GM23338 (cell line): ENCODE measurements around the gene PGGT1B. TPM values are rescaled to one million over a fixed set of nuclear protein-coding genes. Genes with fewer than 3 reads are reported as not detected.

Experiments used
- ATAC-seq: fragments of 200-7000 bp; cut with Tn5 transposase; 3 replicates; pipeline ENCODE4 v1.9.1; 2020
- DNase-seq: peaks from one replicate; pipeline ENCODE4 v3.0.0-alpha.2; 2015; ENCODE audit warnings: low spot score
- H2AFZ ChIP-seq: fragments of 200-600 bp; sonication (generic); 2 replicates; pipeline ENCODE4 v1.8.0; 2016; ENCODE audit warnings: antibody characterized with exemption, mild to moderate bottlenecking, moderate library complexity
- H3F3A ChIP-seq: fragments of 200-600 bp; sonication (generic); replicated peaks from 2 replicates; pipeline ENCODE4 v1.8.0; 2017; ENCODE audit warnings: antibody characterized with exemption, mixed run types, low read depth
- H3K27ac ChIP-seq: fragments of 200-600 bp; sonication (generic); 2 replicates; pipeline ENCODE4 v1.6.1; 2016; ENCODE audit warnings: low read depth
- H3K27me3 ChIP-seq: fragments of 200-600 bp; sonication (generic); 2 replicates; pipeline ENCODE4 v1.8.0; 2016; ENCODE audit warnings: mild to moderate bottlenecking, mixed run types, moderate library complexity; ENCODE audit not compliant: insufficient read depth
- H3K36me3 ChIP-seq: fragments of 200-600 bp; sonication (generic); 2 replicates; pipeline ENCODE4 v1.8.0; 2016; ENCODE audit warnings: mild to moderate bottlenecking; ENCODE audit not compliant: insufficient read depth
- H3K4me1 ChIP-seq: fragments of 200-600 bp; sonication (generic); 2 replicates; pipeline ENCODE4 v1.8.0; 2016; ENCODE audit warnings: mild to moderate bottlenecking, moderate library complexity; ENCODE audit not compliant: insufficient read depth
- H3K4me2 ChIP-seq: fragments of 200-600 bp; sonication (generic); 2 replicates; pipeline ENCODE4 v1.7.1; 2017; ENCODE audit warnings: mixed run types
- H3K4me3 ChIP-seq: fragments of 200-600 bp; sonication (generic); 2 replicates; pipeline ENCODE4 v1.6.1; 2016; ENCODE audit warnings: mixed run types
- H3K79me2 ChIP-seq: fragments of 200-600 bp; sonication (generic); replicated peaks from 2 replicates; pipeline ENCODE4 v1.8.0; 2017; ENCODE audit warnings: mild to moderate bottlenecking; ENCODE audit not compliant: insufficient read depth
- H3K9me2 ChIP-seq: fragments of 200-600 bp; sonication (generic); 2 replicates; pipeline ENCODE4 v1.8.0; 2017; ENCODE audit not compliant: insufficient read depth
- H4K20me1 ChIP-seq: fragments of 200-600 bp; sonication (generic); replicated peaks from 2 replicates; pipeline ENCODE4 v1.8.0; 2017; ENCODE audit warnings: mild to moderate bottlenecking; ENCODE audit not compliant: insufficient read depth
- H3K27ac Mint-ChIP-seq: 2 replicates; pipeline ENCODE4 v1.8.0; 2020; ENCODE audit warnings: inconsistent platforms, mild to moderate bottlenecking, moderate library complexity, mixed read lengths
- H3K27me3 Mint-ChIP-seq: 3 replicates; pipeline ENCODE4 v1.8.0; 2022; ENCODE audit warnings: low read depth, mild to moderate bottlenecking, moderate library complexity, mixed read lengths, inconsistent platforms; ENCODE audit not compliant: insufficient read depth, poor library complexity
- H3K36me3 Mint-ChIP-seq: 3 replicates; pipeline ENCODE4 v1.8.0; 2021; ENCODE audit warnings: low read depth, mild to moderate bottlenecking, inconsistent platforms, moderate library complexity, mixed read lengths
- H3K4me1 Mint-ChIP-seq: 3 replicates; pipeline ENCODE4 v1.8.0; 2020; ENCODE audit warnings: mild to moderate bottlenecking, inconsistent platforms, mixed read lengths
- H3K4me3 Mint-ChIP-seq: 3 replicates; pipeline ENCODE4 v1.8.0; 2021; ENCODE audit warnings: moderate library complexity, mild to moderate bottlenecking, inconsistent platforms, mixed read lengths
- H3K9me3 Mint-ChIP-seq: 3 replicates; pipeline ENCODE4 v1.8.0; 2020; ENCODE audit warnings: moderate library complexity, mild to moderate bottlenecking, inconsistent platforms, mixed read lengths
- CREB1 ChIP-seq: fragments of 250-450 bp; sonication (Bioruptor Pico); IDR thresholded peaks from 2 replicates; pipeline ENCODE4 v1.5.0; 2020; ENCODE audit warnings: low read depth, mild to moderate bottlenecking, moderate library complexity
- CTCF ChIP-seq, 2 experiments: fragments of 200-600 bp in 1 of 2; sonication (generic) in 1 of 2; conservative IDR thresholded peaks; 2 replicates each; pipeline versions ENCODE4 v1.5.1 to v1.6.1; 2016 to 2017; ENCODE audit warnings: antibody characterized with exemption in 2 of 2, low read depth in 2 of 2, mild to moderate bottlenecking in 2 of 2, moderate library complexity in 1 of 2
- EZH2 ChIP-seq: fragments of 200-600 bp; sonication (generic); IDR thresholded peaks from one replicate; pipeline ENCODE4 v1.8.0; 2017; ENCODE audit warnings: antibody characterized with exemption, mild to moderate bottlenecking, low read depth; ENCODE audit not compliant: unreplicated experiment
- EZH2phosphoT487 ChIP-seq: fragments of 200-600 bp; sonication (generic); IDR thresholded peaks from one replicate; pipeline ENCODE4 v1.8.1; 2018; ENCODE audit warnings: antibody characterized with exemption; ENCODE audit not compliant: unreplicated experiment
- JUNB ChIP-seq: IDR thresholded peaks from one replicate; pipeline ENCODE4 v1.6.1; 2016; ENCODE audit warnings: antibody characterized with exemption; ENCODE audit not compliant: unreplicated experiment
- NANOG ChIP-seq: IDR thresholded peaks from 2 replicates; pipeline ENCODE4 v1.6.1; 2016; ENCODE audit warnings: antibody characterized with exemption, borderline replicate concordance
- POLR2AphosphoS5 ChIP-seq: IDR thresholded peaks from 2 replicates; pipeline ENCODE4 v1.6.1; 2016; ENCODE audit warnings: antibody characterized with exemption, low read depth
- STAT1 ChIP-seq: IDR thresholded peaks from one replicate; pipeline ENCODE4 v1.6.1; 2016; ENCODE audit warnings: antibody characterized with exemption; ENCODE audit not compliant: unreplicated experiment
- ZNF114 ChIP-seq: fragments of 250-450 bp; sonication (Bioruptor Pico); IDR thresholded peaks from 2 replicates; pipeline ENCODE4 v1.5.0; 2020; ENCODE audit warnings: mild to moderate bottlenecking, moderate library complexity
- ZNF331 ChIP-seq: fragments of 250-450 bp; sonication (Bioruptor Pico); IDR thresholded peaks from 2 replicates; pipeline ENCODE4 v1.5.0; 2020; ENCODE audit warnings: low read depth, mild to moderate bottlenecking, moderate library complexity
- ZNF462 ChIP-seq: fragments of 250-450 bp; sonication (Bioruptor Pico); IDR thresholded peaks from 2 replicates; pipeline ENCODE4 v1.5.0; 2020; ENCODE audit warnings: mild to moderate bottlenecking, moderate library complexity
- polyA plus RNA-seq: library from polyadenylated mRNA; unstranded; fragments of >200 nt; fragmentation: Nextera tagmentation; extraction: Ambion mirVana; gene quantifications from 2 replicates; pipeline ENCODE4 v1.2.1, GENCODE V29; 2016
- total RNA-seq: library from RNA; depleted of rRNA; stranded (reverse); fragments of >200 nt; shearing (Covaris generic); gene quantifications from 2 replicates; pipeline ENCODE4 v1.2.3, GENCODE V29; 2014
- TF ChIP-seq, protein P1 (sequence below): IDR thresholded peaks from one replicate; pipeline ENCODE4 v1.6.1; 2018; ENCODE audit warnings: antibody characterized with exemption; ENCODE audit not compliant: unreplicated experiment
- TF ChIP-seq, protein P2 (sequence below): IDR thresholded peaks from 2 replicates; pipeline ENCODE4 v1.6.1; 2016; ENCODE audit warnings: antibody characterized with exemption

Gene PGGT1B
- total and polyA plus RNA-seq, 2 experiments from 2014 or later: 8.6 to 12.9 TPM

GRCh38 chr5:115168829-115169486 is 93.7 kb downstream of the PGGT1B start:
- Histone ChIP-seq H3K9me2 (no peaks in the 10 kb centered on the region), H3K79me2 (peaks cover 18% of the 10 kb centered on the region), H3K27ac (0 out of 2 replicates have a peak overlapping the region, but pooled peaks have one; percentile 74), H4K20me1 (peaks cover 5% of the 10 kb centered on the region), H3F3A (no peaks in the 10 kb centered on the region), H3K4me3 (peak overlapping the region; percentile 96), H3K36me3 (peaks cover 3% of the 10 kb centered on the region; the same call in 1 of the 2 replicates), H3K27me3 (peaks cover 45% of the 10 kb centered on the region), H3K4me1 (peaks cover 16% of the 10 kb centered on the region), H2AFZ (peak overlapping the region; percentile 98), H3K4me2 (peak overlapping the region; percentile 99)
- H3K27me3 Mint-ChIP-seq: peaks cover 24% of the 10 kb centered on the region
- peaks cover 12% of the 10 kb centered on the region for H3K4me1 Mint-ChIP-seq
- peaks cover 46% of the 10 kb centered on the region for H3K9me3 Mint-ChIP-seq
- peak overlapping the region; percentile 89 for H3K4me3 Mint-ChIP-seq
- peak; percentile 39 for ATAC-seq
- DNase-seq: peak; percentile 66
- H3K27ac Mint-ChIP-seq: no peak overlapping the region
- TF ChIP-seq NANOG: no peak
- no peak for TF ChIP-seq POLR2AphosphoS5
- TF ChIP-seq, protein P1, sequence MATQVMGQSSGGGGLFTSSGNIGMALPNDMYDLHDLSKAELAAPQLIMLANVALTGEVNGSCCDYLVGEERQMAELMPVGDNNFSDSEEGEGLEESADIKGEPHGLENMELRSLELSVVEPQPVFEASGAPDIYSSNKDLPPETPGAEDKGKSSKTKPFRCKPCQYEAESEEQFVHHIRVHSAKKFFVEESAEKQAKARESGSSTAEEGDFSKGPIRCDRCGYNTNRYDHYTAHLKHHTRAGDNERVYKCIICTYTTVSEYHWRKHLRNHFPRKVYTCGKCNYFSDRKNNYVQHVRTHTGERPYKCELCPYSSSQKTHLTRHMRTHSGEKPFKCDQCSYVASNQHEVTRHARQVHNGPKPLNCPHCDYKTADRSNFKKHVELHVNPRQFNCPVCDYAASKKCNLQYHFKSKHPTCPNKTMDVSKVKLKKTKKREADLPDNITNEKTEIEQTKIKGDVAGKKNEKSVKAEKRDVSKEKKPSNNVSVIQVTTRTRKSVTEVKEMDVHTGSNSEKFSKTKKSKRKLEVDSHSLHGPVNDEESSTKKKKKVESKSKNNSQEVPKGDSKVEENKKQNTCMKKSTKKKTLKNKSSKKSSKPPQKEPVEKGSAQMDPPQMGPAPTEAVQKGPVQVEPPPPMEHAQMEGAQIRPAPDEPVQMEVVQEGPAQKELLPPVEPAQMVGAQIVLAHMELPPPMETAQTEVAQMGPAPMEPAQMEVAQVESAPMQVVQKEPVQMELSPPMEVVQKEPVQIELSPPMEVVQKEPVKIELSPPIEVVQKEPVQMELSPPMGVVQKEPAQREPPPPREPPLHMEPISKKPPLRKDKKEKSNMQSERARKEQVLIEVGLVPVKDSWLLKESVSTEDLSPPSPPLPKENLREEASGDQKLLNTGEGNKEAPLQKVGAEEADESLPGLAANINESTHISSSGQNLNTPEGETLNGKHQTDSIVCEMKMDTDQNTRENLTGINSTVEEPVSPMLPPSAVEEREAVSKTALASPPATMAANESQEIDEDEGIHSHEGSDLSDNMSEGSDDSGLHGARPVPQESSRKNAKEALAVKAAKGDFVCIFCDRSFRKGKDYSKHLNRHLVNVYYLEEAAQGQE: no peak
- no peak for TF ChIP-seq ZNF462 (CRISPR knock-in tag)
- TF ChIP-seq CREB1 (CRISPR knock-in tag): no peak
- TF ChIP-seq EZH2: no peak
- TF ChIP-seq EZH2phosphoT487: no peak
- TF ChIP-seq STAT1: no peak
- TF ChIP-seq ZNF114 (CRISPR knock-in tag): no peak
- TF ChIP-seq JUNB: no peak
- no peak for TF ChIP-seq ZNF331 (CRISPR knock-in tag)
- TF ChIP-seq, protein P2, sequence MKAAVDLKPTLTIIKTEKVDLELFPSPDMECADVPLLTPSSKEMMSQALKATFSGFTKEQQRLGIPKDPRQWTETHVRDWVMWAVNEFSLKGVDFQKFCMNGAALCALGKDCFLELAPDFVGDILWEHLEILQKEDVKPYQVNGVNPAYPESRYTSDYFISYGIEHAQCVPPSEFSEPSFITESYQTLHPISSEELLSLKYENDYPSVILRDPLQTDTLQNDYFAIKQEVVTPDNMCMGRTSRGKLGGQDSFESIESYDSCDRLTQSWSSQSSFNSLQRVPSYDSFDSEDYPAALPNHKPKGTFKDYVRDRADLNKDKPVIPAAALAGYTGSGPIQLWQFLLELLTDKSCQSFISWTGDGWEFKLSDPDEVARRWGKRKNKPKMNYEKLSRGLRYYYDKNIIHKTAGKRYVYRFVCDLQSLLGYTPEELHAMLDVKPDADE: no peak
- no peak for TF ChIP-seq CTCF (conservative IDR thresholded peaks at IDR 0.05; ENCODE audit: low read depth in 2 of 2)
- peaks cover 48% of the 10 kb centered on the region for H3K36me3 Mint-ChIP-seq
